A673 (cell line): ENCODE data around the gene CLRN2. TPM values are rescaled to one million over a fixed set of nuclear protein-coding genes. Genes with fewer than 3 reads are reported as not detected.

Experiments used
- BruUV-seq: library from RNA; stranded (reverse); fragments of 400-500 nt; replicated peaks from 2 replicates; lab custom pipeline; 2021; lab: Mats Ljungman, UMichigan
- CTCF ChIA-PET: fragments of 300-600 bp; sonication (Branson Sonifier 250); formaldehyde crosslinking; loops from one replicate; lab custom pipeline; 2022; ENCODE audit warnings: antibody characterized with exemption; lab: Charles Lee
- POLR2A ChIA-PET: fragments of 300-600 bp; sonication (Branson Sonifier 250); formaldehyde crosslinking; loops from one replicate; lab custom pipeline; 2022; ENCODE audit warnings: antibody characterized with exemption; ENCODE audit not compliant: low non-redundant PET; lab: Charles Lee
- DNase-seq: peaks from one replicate; pipeline ENCODE4 v3.0.0-alpha.2; 2015; ENCODE audit warnings: low spot score
- H3K27ac ChIP-seq: fragments of 200-600 bp; sonication (generic); 2 replicates; pipeline ENCODE4 v1.5.1; 2016; ENCODE audit warnings: mixed run types, low read depth, mild to moderate bottlenecking, mixed read lengths, antibody characterized with exemption, low read length; ENCODE audit not compliant: poor library complexity, severe bottlenecking
- H3K27me3 ChIP-seq: fragments of 200-600 bp; sonication (generic); replicated peaks from 2 replicates; pipeline ENCODE4 v1.6.1; 2017; ENCODE audit warnings: mixed run types, low read depth, mild to moderate bottlenecking, mixed read lengths, antibody characterized with exemption, low read length; ENCODE audit not compliant: insufficient read depth, poor library complexity
- H3K36me3 ChIP-seq: fragments of 200-600 bp; sonication (generic); 2 replicates; pipeline ENCODE4 v1.6.1; 2016; ENCODE audit warnings: mixed run types, mild to moderate bottlenecking, mixed read lengths, antibody characterized with exemption, low read length; ENCODE audit not compliant: insufficient read depth, poor library complexity, severe bottlenecking
- H3K4me1 ChIP-seq: fragments of 200-600 bp; sonication (generic); 2 replicates; pipeline ENCODE4 v1.6.1; 2017; ENCODE audit warnings: mixed run types, mild to moderate bottlenecking, mixed read lengths, antibody characterized with exemption, low read length; ENCODE audit not compliant: insufficient read depth, poor library complexity, severe bottlenecking
- H3K4me3 ChIP-seq: fragments of 200-600 bp; sonication (generic); 2 replicates; pipeline ENCODE4 v1.5.1; 2016; ENCODE audit warnings: low read depth, mixed run types, mild to moderate bottlenecking, mixed read lengths, low read length; ENCODE audit not compliant: poor library complexity, severe bottlenecking
- H3K9me3 ChIP-seq: fragments of 200-600 bp; sonication (generic); 2 replicates; pipeline ENCODE4 v1.6.1; 2016; ENCODE audit warnings: mixed run types, low read depth, mild to moderate bottlenecking, mixed read lengths, antibody characterized with exemption, low read length; ENCODE audit not compliant: poor library complexity, severe bottlenecking
- EZH2 ChIP-seq: fragments of 200-600 bp; sonication (generic); IDR thresholded peaks from 2 replicates; pipeline ENCODE4 v1.6.1; 2017; ENCODE audit warnings: borderline replicate concordance, low read depth, mild to moderate bottlenecking, mixed read lengths, antibody characterized with exemption, low read length; ENCODE audit not compliant: poor library complexity, severe bottlenecking
- intact Hi-C: fragments of 100-400 bp; cut with micrococcal nuclease; formaldehyde crosslinking; loops from one replicate; pipeline ENCODE4 v1.10.0; 2022; ENCODE audit not compliant: unreplicated experiment
- total RNA-seq: library from RNA; stranded (reverse); gene quantifications from 2 replicates; pipeline ENCODE4 v1.2.3, GENCODE V29; 2021
- TF ChIP-seq, protein P1 (sequence below): fragments of 300-800, 200-600 bp; sonication (generic); conservative IDR thresholded peaks from 2 replicates; pipeline ENCODE4 v1.5.1; 2017; ENCODE audit warnings: low read depth, mild to moderate bottlenecking, antibody characterized with exemption, low read length, moderate library complexity, mixed read lengths

CLRN2 gene
- total RNA-seq, 1 experiment from 2014 or later, result not detected

DNA sequence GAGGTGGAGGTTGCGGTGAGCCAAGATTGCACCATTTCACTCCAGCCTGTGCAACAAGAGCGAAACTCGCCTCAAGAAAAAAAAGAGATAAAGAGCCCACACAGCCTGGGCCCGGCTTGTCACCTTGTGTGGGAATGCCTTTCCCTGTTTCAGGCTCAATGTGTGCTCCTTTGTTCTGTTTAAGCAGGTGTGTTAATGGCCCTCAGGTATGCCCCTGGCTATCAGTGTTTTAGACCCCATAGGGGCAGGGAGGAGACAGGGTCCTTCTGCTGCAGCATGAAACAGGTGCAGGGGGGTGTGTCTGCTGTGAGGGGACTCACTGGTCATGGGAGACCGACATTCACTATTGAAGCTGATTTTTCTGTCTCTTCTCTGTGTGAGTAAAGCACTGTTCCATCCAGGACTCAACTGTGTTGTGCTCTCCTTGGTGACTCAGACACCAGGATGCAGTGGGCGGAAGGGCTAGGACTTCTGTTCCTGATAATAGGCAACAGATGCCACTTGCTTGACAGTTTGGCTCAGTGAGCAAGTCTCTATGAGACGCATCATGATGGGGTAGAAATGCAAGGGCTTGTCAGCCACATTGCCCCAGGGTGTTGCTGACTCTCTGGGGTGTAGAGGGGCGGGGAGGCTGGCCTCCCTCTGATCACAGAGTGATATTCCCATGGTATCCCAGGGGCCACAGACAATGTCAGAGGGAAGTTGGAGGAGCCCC lies 46.4 kb downstream of the CLRN2 start:
- CTCF ChIA-PET, result no interaction called here

DNA sequence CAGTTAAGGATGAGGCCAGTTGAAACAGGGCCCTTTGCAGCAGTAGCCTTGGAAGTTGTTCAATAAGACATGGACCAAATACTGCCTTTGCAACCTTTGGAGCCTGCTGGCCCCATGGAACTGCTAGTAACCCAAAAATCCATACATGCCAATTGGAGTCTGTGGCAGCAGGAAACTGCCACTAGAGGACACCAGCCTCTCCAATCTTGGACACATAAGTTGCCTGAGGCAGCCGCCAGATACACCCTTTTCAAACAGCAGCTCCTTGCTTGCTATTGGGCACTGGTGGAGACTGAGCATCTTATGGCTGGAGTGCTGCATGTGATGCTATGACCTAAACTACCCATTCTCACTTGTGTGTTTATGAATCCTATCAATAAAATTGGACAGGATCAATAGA lies 47.2 kb downstream of the CLRN2 start:
- TF ChIP-seq, protein P1, sequence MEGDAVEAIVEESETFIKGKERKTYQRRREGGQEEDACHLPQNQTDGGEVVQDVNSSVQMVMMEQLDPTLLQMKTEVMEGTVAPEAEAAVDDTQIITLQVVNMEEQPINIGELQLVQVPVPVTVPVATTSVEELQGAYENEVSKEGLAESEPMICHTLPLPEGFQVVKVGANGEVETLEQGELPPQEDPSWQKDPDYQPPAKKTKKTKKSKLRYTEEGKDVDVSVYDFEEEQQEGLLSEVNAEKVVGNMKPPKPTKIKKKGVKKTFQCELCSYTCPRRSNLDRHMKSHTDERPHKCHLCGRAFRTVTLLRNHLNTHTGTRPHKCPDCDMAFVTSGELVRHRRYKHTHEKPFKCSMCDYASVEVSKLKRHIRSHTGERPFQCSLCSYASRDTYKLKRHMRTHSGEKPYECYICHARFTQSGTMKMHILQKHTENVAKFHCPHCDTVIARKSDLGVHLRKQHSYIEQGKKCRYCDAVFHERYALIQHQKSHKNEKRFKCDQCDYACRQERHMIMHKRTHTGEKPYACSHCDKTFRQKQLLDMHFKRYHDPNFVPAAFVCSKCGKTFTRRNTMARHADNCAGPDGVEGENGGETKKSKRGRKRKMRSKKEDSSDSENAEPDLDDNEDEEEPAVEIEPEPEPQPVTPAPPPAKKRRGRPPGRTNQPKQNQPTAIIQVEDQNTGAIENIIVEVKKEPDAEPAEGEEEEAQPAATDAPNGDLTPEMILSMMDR, result peak; percentile 47
- no peak for TF ChIP-seq EZH2
- no peak overlapping the region for H3K4me3 ChIP-seq
- H3K36me3 ChIP-seq, result no peaks in the 10 kb centered on the region
- intact Hi-C loops, result no loop called here
- H3K4me1 ChIP-seq, result no peaks in the 10 kb centered on the region
- H3K27me3 ChIP-seq, result no peaks in the 10 kb centered on the region
- BruUV-seq, result no TSS peak
- CTCF ChIA-PET, result no interaction called here
- H3K9me3 ChIP-seq, result no peaks in the 10 kb centered on the region
- no peak overlapping the region for H3K27ac ChIP-seq
- POLR2A ChIA-PET, result no interaction called here
- DNase-seq, result peak; percentile 22

More for the DNA sequence above, 46.4 kb downstream of the CLRN2 start:
- no TSS peak for BruUV-seq
- no peaks in the 10 kb centered on the region for H3K36me3 ChIP-seq
- H3K27me3 ChIP-seq, result no peaks in the 10 kb centered on the region
- POLR2A ChIA-PET, result no interaction called here
- H3K9me3 ChIP-seq, result no peaks in the 10 kb centered on the region
- TF ChIP-seq, protein P1, result no peak
- no peak for TF ChIP-seq EZH2
- no peak overlapping the region for H3K27ac ChIP-seq
- H3K4me1 ChIP-seq, result no peaks in the 10 kb centered on the region
- H3K4me3 ChIP-seq, result no peak overlapping the region
- intact Hi-C loops, result no loop called here
- DNase-seq, result peak; percentile 75

DNA sequence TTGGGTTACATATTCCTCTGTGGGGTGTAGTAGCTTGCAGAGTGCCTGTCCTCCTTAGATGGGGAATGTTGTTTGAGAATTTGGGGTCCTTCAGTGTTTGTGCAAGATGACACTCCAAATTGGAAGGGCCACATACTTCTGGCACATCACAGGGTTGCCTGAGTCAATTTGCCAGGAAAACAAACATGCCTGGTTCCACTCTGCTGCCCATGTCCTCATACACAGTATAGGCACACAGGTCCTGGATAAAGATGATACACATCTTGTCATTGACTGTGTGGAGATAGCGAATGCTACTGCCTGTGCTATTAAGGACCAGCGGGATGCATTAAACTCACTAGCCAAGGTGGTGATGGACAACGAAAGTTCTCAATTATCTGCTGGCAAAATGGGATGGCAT lies 50.9 kb downstream of the CLRN2 start:
- H3K36me3 ChIP-seq, result no peaks in the 10 kb centered on the region
- H3K4me3 ChIP-seq, result no peak overlapping the region
- TF ChIP-seq, protein P1, result no peak
- no peak for TF ChIP-seq EZH2
- H3K4me1 ChIP-seq, result no peaks in the 10 kb centered on the region
- ChIA-PET POLR2A (no interaction called here), CTCF (no interaction called here)
- BruUV-seq, result no TSS peak
- intact Hi-C loops, result no loop called here
- H3K27ac ChIP-seq, result no peak overlapping the region
- H3K9me3 ChIP-seq, result no peaks in the 10 kb centered on the region
- DNase-seq, result no peak
- H3K27me3 ChIP-seq, result no peaks in the 10 kb centered on the region
